Measurements from ENCODE around the gene PRCD. TPM values are rescaled to one million over a fixed set of nuclear protein-coding genes. Genes with fewer than 3 reads are reported as not detected.
A peak's percentile ranks its signal among the peaks of the same experiment; 100 is the strongest.

Gene PRCD
- total RNA-seq, 6 experiments from 2014 or later, result 0.12 to 1.3 (median 0.22) TPM; not detected in 3

DNA sequence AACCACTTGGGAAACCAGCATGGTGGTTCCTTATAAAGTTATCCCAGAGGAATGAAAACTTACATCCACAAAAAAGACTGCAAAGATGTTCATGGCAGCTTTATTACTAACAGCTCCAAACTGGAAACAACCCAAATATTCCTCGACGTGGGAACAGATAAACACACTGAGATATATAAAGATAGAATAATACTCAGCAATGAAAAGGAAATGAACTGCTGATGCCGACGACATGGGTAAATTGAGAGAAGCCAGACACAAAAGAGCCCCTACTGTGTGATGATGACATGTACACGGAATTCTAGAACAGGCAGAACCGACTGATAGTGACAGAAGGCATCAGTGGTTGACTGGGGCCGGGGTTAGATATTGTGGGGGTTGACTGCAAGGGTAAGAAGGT, 9.7 kb downstream of the PRCD start:
- Histone ChIP-seq H3K27ac (peak overlapping the region in 1 of 3 donors; percentile 46), H3K4me3 (peak overlapping the region in 1 of 3 donors; percentile 39), H3K9me3 (no peaks in the 10 kb centered on the region), H3K4me1 (peaks cover 0 to 53% (median 14%) of the 10 kb centered on the region in 4 donors), H3K36me3 (no peaks in the 10 kb centered on the region), H3K27me3 (no peaks in the 10 kb centered on the region)
- WGBS (ENCODE audit: insufficient coverage, low coverage, low lambda C conversion rate, missing lambda C conversion rate), result 64% methylated on average over 7 of the region's 7 CpGs
- DNase-seq (no peak), ATAC-seq (no peak)
- TF ChIP-seq POLR2A (IDR thresholded peaks at IDR 0.05), result no peak
- TF ChIP-seq, protein P1, sequence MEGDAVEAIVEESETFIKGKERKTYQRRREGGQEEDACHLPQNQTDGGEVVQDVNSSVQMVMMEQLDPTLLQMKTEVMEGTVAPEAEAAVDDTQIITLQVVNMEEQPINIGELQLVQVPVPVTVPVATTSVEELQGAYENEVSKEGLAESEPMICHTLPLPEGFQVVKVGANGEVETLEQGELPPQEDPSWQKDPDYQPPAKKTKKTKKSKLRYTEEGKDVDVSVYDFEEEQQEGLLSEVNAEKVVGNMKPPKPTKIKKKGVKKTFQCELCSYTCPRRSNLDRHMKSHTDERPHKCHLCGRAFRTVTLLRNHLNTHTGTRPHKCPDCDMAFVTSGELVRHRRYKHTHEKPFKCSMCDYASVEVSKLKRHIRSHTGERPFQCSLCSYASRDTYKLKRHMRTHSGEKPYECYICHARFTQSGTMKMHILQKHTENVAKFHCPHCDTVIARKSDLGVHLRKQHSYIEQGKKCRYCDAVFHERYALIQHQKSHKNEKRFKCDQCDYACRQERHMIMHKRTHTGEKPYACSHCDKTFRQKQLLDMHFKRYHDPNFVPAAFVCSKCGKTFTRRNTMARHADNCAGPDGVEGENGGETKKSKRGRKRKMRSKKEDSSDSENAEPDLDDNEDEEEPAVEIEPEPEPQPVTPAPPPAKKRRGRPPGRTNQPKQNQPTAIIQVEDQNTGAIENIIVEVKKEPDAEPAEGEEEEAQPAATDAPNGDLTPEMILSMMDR (IDR thresholded peaks at IDR 0.05), result no peak
- intact Hi-C loops (cut with DNase I), result no loop called here

GRCh38 chr17:76550712-76551615, 11.1 kb downstream of the PRCD start:
- no peaks in the 10 kb centered on the region for H3K27me3 ChIP-seq
- H3K4me3 ChIP-seq, result peak overlapping the region in 2 of 3 donors; percentile 4 to 34
- intact Hi-C loops (cut with DNase I), result no loop called here
- TF ChIP-seq, protein P1 (IDR thresholded peaks at IDR 0.05), result no peak
- TF ChIP-seq POLR2A (IDR thresholded peaks at IDR 0.05), result no peak
- H3K4me1 ChIP-seq, result peaks cover 0 to 48% (median 14%) of the 10 kb centered on the region in 4 donors
- H3K9me3 ChIP-seq, result no peaks in the 10 kb centered on the region
- H3K36me3 ChIP-seq, result no peaks in the 10 kb centered on the region
- no peak for DNase-seq
- peak; percentile 57 to 64 (median 62) for ATAC-seq
- peak overlapping the region in 1 of 3 donors; percentile 56 for H3K27ac ChIP-seq
- WGBS (ENCODE audit: insufficient coverage, low coverage, low lambda C conversion rate, missing lambda C conversion rate), result 21% methylated on average over 15 of the region's 15 CpGs

- H3K9me3 ChIP-seq, result no peaks in the 10 kb centered on the region
- TF ChIP-seq, protein P1 (IDR thresholded peaks at IDR 0.05), result no peak
- H3K27me3 ChIP-seq, result no peaks in the 10 kb centered on the region
- H3K27ac ChIP-seq, result peak overlapping the region in 1 of 3 donors; percentile 56
- ATAC-seq (no peak), DNase-seq (no peak)
- 79% methylated on average over 3 of the region's 4 CpGs for WGBS (ENCODE audit: insufficient coverage, low coverage, low lambda C conversion rate, missing lambda C conversion rate)
- no peak overlapping the region for H3K4me3 ChIP-seq
- H3K4me1 ChIP-seq, result peaks cover 0 to 48% (median 13%) of the 10 kb centered on the region in 4 donors
- intact Hi-C loops (cut with DNase I), result no loop called here
- H3K36me3 ChIP-seq, result no peaks in the 10 kb centered on the region
Measured at GRCh38 chr17:76551685-76552084, 11.8 kb downstream of the PRCD start.

DNA sequence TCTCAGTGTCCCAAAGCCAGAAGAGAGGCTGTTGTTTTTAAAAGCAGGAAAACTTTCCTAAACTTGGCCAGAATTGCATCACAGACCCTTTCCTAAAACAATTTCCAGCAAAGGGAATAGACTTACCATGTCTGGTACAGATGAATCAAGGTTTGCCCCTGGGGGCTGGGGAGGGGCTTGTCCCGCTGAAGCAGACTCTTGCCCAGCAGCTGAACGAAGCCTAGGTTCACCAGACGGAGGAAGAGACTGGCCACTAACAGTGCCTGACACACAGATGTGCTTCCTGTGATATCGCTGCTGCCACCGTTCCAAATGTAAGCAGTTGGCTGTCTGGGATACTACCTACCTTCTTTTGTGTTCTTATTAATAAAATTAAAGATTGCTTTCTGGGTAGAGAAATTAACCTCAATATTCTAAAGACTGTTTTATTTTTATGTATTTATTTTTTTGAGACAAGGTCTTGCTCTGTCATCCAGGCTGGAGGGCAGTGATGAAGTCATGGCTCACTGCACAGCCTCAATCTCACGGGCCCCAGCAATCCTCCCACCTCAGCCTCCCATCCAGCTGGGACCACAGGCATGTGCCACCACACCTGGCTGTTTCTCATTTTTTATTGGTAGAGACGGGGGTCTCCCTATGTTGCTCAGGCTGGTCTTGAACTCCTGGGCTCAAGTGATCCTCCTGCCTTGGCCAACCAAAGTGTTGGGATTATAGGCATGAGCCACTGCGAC, 13.5 kb downstream of the PRCD start:
- TF ChIP-seq POLR2A (IDR thresholded peaks at IDR 0.05), result no peak
- TF ChIP-seq, protein P1 (IDR thresholded peaks at IDR 0.05), result no peak
- DNase-seq (no peak), ATAC-seq (no peak)
- Histone ChIP-seq H3K27me3 (no peaks in the 10 kb centered on the region), H3K36me3 (no peaks in the 10 kb centered on the region), H3K27ac (no peak overlapping the region), H3K9me3 (no peaks in the 10 kb centered on the region), H3K4me1 (peaks cover 0 to 38% (median 8%) of the 10 kb centered on the region in 4 donors), H3K4me3 (no peak overlapping the region)
- 93% methylated on average over 5 of the region's 8 CpGs for WGBS (ENCODE audit: insufficient coverage, low coverage, low lambda C conversion rate, missing lambda C conversion rate)
- intact Hi-C loops (cut with DNase I), result no loop called here

Data from right lobe of liver (tissue), 6 donors.